Tibial nerve (tissue), 4 donors: ENCODE data around the gene CACNA1F.

Source experiments
- EP300 ChIP-seq, 2 donors: sonication (generic); formaldehyde crosslinking; IDR thresholded peaks; one replicate each; pipeline ENCODE4 v1.6.1; 2017; ENCODE audit warnings: antibody characterized with exemption in 2 of 2, mild to moderate bottlenecking in 1 of 2
- POLR2A ChIP-seq, 2 donors: fragments of 450-650 bp; IDR thresholded peaks; one replicate each; pipeline ENCODE4 v1.6.1; 2017; ENCODE audit warnings: antibody characterized with exemption in 2 of 2, mild to moderate bottlenecking in 2 of 2, moderate library complexity in 2 of 2
- TF ChIP-seq, protein P1 (sequence below), 5 experiments: fragments of 200-600 bp in 3 of 5; fragments of 450-650 bp in 2 of 5; sonication (generic) in 3 of 5; IDR thresholded peaks; one replicate each; pipeline ENCODE4 v1.5.1; 2016 to 2019; ENCODE audit warnings: antibody characterized with exemption in 5 of 5, mild to moderate bottlenecking in 3 of 5, moderate library complexity in 2 of 5

DNA sequence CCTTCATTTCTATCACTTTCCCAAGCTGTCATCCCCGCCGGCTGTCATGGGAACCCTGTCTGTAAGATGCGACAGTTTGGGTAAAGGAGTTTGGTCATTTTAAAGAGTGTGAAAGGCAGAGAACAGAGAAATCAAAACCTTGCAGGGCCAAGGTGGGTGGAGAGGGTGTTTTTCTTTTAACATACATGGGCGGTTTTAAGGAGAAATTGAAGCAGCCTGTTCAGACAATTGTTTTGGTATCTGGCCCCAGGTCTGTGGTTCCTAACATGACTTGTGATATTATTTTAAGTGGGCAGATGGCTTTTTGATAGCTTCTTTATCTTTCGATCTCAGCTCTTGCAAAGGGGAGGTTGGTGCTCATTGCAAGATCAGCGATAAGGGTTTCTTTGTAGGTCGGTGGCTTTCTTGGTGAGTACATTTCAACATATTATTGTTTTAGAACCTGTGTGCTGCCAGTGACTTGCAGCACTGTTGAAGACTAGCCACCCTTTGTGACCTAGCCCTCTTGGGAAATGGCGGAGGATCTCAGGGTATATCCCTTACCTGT lies 40.1 kb upstream of the CACNA1F start:
- TF ChIP-seq POLR2A (IDR thresholded peaks at IDR 0.05), result no peak
- TF ChIP-seq, protein P1, sequence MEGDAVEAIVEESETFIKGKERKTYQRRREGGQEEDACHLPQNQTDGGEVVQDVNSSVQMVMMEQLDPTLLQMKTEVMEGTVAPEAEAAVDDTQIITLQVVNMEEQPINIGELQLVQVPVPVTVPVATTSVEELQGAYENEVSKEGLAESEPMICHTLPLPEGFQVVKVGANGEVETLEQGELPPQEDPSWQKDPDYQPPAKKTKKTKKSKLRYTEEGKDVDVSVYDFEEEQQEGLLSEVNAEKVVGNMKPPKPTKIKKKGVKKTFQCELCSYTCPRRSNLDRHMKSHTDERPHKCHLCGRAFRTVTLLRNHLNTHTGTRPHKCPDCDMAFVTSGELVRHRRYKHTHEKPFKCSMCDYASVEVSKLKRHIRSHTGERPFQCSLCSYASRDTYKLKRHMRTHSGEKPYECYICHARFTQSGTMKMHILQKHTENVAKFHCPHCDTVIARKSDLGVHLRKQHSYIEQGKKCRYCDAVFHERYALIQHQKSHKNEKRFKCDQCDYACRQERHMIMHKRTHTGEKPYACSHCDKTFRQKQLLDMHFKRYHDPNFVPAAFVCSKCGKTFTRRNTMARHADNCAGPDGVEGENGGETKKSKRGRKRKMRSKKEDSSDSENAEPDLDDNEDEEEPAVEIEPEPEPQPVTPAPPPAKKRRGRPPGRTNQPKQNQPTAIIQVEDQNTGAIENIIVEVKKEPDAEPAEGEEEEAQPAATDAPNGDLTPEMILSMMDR (IDR thresholded peaks at IDR 0.05), result no peak
- no peak for TF ChIP-seq EP300 (IDR thresholded peaks at IDR 0.05)
